Epidermal melanocyte (primary cell): ENCODE data around the gene TRAIP.
A peak's percentile ranks its signal among the peaks of the same experiment; 100 is the strongest.
"Not testable (repeated sequence)": the region's sequence is repeated elsewhere in the genome, so short reads cannot be mapped to it uniquely, and the experiment has no call there.

Experiments used
- DNase-seq: peaks from one replicate; pipeline ENCODE4 v3.0.0; 2011; ENCODE audit warnings: low spot score; ENCODE audit not compliant: insufficient read length

TRAIP gene, protein sequence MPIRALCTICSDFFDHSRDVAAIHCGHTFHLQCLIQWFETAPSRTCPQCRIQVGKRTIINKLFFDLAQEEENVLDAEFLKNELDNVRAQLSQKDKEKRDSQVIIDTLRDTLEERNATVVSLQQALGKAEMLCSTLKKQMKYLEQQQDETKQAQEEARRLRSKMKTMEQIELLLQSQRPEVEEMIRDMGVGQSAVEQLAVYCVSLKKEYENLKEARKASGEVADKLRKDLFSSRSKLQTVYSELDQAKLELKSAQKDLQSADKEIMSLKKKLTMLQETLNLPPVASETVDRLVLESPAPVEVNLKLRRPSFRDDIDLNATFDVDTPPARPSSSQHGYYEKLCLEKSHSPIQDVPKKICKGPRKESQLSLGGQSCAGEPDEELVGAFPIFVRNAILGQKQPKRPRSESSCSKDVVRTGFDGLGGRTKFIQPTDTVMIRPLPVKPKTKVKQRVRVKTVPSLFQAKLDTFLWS

DNA sequence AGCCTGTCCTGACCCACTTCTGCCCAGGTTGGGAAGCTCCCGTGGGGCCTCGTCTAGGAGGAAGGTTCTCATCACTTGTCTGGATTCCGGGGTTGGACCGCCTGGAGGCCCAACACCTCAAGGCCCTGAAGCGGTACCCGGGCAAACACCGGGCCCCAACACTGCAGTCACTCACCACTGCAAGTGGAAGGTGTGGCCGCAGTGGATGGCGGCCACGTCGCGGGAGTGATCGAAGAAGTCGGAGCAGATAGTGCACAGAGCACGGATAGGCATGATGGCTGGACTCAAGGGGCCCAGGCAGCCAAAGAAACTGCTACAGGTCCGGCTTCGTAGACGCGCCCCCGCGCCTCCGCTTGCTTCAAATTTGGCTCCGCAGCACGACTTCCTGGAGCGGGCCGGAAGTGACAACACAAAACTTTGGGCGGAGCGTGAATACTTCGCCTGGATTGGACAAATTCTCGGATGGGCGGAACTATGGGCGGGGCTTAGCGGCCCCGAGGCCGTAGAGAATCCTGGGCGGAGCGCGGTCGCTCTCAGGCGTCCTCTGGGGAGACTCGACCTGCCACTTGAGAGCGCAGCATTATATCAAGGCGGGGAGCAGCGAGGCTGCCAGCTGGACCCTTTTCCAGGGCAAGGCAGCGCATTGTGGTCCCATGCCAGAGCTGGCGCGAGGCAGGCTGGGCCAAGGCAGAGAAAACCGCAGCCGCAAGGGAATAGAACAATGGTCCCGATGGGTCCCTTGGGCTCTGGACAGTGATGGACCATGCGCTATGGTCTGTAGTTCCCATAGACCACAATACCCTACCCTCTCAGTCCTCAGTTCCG, at the start of gene TRAIP:
TRAIP (minus strand) TSS at position 384 of the 825 bp plus-strand sequence; CDS start at position 273, 111 bp downstream.
- DNase-seq: peak; percentile 99

DNA sequence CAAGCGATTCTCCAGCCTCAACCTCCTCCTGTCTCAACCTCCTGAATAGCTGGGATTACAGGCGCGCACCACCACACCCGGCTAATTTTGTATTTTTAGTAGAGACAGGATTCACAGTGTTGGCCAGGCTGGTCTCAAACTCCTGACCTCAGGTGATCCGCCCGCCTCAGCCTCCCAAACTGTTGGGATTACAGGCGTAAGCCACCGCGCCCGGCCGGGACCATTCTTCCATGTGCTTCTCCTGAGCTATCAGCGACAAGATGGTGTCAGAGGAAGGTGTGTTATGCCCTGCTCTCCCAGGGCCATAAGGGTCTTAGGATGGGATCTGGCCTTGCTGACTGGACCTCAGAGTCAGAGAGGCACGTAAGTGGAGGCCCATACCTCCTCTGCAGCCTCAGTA, 48.1 kb upstream of the TRAIP start:
- DNase-seq: not testable (repeated sequence)

DNA sequence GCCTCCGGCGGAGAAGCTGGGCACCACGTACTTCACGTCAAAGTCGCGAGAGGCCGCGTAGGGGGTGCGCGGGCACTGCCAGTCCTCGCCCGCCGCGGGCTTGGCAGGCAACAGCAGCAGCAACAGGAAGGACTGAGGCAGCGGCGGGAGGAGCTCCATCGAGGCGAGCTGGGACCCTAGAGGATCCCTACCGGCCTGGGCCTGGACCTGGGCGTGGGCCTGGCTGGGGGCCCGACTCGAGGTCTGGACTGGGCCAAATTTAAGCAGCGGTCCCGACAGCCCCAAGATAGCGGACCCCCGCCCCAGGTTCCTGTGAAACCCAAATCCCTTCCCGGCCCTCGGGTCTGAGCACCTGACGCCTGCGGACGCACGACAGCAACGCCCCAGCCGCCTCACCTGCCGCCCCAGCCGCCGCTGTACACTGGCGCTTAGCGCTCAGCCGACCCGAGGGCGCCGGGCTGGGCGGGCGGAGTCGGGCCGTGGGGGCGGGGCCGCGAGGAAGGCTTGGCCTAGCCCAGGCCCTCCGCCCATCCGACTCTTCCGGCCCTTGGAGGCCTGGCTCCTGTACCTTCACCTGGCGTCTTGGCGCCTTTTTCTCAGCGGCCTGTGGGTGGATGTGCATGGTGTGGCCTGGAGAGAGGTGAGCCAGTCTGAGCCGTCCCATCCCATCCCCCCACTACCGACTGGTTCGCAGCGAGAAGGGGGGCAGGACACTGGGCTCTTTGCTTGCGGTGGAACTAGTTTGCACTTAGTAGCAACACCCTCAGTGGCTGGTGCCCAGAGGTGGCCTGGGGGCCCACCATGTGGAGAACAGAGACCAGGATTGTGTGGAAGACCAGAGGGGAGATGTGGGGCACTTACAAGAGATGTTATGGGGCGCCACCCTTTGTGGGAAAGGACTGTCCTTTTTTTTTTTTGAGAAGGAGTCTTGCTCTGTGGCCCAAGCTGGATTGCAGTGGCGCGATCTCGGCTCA, 47.4 kb upstream of the TRAIP start, which contains the start of gene MST1R:
MST1R (minus strand) TSS at position 423 of the 974 bp plus-strand sequence; CDS start at position 159, 264 bp downstream.
- peak; percentile 63 for DNase-seq

DNA sequence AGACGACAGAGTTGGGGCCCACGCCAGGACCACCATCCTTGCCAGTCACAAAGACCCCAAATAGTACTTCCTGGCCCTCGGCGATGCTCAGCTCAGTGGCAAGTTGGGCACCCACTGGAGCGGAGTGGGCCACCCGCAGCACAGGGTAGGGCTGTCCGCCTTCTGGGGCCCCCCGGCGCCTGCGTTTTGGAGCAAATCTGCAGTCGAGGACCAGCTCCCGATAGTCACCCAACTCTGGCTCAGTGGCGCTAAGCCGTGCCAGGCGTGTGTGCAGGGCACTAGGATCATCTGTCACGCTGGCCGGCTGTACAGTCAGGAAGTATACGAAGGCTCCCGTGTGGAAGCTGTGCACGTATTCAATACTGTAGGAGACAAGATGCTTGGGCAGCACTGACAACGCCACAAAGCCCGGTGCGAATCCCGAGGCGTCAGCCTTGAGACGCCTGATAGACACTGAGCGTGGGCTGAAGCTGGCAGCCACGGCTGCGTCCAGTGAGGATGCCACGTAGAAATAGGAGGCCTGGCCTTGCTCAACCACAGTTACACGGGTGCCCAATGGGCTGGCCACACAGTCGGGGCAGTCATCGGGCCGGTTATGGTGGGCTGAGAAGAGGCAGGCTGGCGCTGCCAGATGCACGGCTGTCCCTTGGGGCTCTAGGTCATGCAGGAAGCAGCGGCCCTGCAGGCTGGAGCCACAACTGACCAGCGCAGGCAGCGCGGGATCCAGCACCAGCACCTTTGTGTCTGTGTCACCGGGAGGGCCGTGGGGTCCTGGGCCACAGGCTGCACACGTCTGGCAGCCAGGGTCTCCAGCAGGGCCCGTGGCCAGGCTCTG, 46.4 kb upstream of the TRAIP start:
- DNase-seq: peak; percentile 10

DNA sequence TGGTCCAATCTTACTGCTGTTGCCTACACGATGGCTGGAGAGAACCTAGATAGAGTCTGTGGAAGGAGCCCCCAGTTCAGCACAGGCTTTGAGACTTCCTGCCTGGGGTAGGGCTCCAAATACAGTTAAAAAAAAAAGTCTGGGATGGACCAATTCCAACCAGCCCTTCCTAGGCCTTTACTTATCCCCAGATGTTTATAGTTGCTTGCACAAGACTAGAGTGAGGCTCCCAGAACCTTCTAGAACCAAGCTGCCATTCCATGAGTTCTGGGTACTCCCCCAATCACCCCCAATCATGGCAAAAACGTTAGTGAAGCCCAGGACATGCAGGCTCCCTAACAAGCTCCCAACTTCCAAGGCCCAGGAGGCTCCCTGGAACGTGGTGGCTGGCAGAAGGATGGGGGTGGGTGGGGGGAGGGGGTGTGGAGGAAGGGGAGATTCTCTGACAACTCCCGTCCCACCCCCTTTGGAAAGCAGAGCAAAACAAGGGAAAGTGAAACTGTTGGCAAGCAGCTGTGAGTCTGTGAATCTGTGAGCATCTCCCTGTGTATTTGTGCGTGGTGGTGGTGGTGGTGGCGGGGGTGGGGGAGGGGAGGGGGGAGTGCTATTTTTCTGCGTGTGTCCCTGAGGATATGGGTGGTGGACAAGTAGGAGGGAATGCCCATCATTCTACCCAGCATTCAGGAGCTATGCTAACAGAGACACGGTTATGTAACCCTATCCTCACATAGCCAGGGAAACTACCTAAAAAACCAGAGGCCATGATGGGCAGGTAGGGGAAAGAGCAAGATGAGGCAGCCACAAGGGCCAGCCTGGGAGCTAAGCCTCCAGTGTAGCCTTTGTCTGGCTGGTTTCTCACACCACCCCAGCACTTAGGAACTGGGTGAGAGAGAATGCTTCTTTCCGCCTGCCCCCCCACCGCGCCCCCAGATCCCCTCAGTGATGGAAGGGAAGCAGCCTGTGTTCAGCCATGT, 45.3 kb upstream of the TRAIP start:
- peak; percentile 12 for DNase-seq

DNA sequence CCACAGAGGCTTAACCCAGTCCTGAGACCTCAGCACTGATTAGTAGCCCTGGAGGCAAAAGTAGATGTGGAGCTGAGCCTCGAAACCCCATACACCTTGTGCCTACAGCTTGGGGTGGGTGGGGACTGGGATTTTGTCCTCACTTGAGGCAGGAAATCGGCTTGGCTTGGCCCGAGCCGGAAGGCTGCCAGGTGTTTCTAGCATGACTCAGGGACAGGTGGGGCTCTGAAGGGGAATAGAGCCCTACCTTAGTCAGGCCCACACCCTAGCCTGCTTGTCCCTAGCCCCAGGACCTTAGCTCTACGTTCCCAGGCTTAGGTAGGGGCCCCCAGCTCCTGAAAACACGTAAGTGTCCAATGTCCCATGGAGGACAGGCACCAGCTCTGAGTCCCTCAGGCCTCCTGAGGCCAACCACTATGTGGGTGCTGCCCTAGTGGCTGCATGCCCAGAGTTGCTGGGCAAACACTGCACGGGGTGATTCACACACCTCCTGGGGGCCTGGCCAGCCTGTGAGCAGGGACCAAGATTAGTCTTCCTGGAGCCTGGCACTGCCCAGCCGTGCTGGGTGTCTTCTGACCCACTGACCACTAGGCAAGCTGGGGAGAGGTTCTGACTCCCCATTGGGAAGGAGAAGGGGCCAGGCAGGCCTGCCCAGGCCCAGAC, 44.3 kb upstream of the TRAIP start:
- peak; percentile 55 for DNase-seq

DNA sequence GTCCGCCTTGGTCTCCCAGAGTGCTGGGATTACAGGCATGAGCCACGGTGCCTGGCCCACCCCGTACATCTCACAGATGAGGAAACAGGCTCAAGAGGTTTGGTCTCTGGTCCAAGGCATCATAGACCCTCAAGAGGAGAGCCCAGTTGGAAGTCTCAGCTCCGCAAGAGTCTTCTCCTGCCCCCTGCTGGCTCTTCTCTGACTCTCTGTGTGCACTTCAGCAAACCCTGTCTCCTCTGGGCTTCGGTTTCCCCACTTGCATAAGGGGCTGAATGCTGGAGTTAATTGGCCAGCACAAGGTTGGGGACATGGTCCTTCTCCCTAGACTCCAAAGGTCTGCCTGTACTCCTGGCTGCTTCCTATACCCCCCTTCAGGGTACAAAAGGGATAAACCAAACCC, 43.5 kb upstream of the TRAIP start:
- no peak for DNase-seq

DNA sequence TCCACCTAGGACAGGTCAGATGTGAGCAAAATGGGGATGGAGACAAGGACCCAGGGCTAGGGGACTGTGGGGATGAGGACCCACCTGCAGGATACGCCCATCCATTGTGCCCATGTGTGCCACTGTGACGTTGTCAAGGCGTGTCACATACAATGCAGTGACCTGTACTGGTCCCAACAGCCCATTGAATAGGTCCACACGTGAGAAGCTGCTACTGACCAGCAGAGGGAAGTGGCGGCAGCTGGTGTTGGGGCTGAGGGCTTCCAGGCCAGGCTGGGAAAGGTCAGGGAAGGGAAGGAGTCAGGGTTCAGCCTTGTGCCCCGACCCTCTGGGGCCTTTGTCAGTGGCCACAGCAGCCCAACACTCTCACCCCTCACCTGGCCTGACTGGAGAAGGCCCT, 42.6 kb upstream of the TRAIP start:
- DNase-seq: no peak

DNA sequence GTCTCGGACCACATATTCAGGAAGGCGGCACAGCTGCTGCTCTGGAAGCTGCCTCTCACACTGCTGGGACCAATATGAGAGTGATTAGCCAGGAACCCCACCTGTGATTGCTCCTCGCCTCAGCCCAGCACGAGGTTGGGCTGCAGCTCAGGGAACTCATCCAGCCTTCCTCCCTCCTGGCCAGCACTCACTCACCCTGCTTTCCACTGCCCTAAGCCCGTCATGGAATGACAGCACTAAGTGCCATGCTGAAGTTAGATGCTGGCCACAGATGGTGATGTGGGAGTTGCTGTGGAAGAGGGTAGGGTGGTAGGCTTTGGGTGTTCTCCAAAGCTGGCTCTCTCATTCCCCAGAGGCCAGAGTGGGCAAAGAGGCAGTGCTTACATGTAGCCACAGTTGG, 40.0 kb upstream of the TRAIP start:
- no peak for DNase-seq

DNA sequence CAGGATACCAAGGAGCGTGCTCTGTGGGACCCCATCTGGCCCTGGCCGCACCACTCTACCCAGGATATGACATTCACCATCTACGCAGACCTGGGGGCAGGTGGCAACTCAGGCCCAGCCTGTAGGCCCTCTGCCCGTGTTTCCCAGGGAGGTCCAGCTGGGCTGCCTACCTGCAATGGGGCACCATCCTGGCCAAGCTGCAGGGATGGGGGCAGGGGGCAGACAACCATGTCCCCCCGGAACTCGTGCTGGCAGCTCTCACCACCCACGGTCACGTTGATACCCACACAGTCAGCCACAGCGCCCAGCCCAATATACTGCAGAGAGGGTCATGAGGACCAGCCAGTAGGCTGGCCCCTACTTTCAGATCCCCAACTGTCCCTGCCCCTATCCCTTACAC, 39.4 kb upstream of the TRAIP start:
- no peak for DNase-seq

DNA sequence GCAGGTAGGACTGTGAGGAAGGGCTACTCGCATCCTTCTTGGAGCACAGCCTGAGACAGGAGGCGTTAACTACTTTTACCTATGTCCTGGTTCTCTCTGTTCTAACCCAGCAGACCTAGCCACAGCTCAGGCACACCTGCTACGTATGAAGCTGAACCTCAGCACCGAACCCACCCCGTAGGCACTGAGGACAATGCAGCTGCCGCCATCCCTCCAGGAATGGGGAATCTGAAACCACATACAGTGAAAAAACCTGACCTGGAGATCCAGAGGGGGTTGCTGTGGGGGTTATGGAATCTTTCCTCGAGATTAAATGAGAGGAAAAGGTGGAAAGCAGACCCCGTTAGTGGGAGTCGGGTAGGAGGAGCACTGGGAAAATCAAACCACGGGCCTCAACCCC, 32.9 kb upstream of the TRAIP start:
- DNase-seq: no peak

DNA sequence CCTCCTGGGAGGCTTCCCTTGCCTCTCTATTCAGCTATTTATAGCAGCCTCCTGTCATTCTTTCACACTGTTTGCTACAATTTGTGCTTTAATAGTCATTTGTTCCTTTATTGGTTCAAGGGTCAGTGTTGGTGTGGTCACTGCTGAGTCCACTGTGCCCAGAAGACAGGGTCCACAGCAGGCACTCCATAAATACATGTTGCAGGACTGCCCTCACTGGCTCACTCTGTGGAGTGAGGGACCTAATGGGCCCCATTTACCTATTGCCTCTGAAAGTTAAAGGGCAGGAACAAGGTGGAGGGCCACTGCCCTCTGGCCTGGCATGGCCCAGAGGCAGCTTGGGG, 30.5 kb upstream of the TRAIP start:
- DNase-seq: no peak

DNA sequence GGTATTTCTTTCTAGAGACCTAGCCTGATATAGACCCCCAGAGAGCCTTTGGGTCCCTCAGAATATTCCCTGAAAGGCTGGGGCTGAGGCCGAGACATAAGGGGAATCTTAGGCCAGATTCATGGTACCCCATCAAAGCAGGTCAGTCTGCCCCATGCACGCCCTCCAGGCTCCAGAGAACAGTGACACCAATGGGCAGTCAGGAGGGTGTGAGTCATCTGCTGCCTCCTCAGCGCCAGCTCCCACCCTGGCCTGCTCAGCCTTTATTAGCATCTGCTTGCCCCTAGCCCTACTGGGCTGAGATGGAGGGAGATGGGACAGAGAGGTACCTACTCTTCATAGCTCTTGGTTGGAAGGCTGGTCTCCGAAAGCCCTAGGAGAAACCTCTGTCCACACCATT, 27.6 kb upstream of the TRAIP start:
- no peak for DNase-seq

DNA sequence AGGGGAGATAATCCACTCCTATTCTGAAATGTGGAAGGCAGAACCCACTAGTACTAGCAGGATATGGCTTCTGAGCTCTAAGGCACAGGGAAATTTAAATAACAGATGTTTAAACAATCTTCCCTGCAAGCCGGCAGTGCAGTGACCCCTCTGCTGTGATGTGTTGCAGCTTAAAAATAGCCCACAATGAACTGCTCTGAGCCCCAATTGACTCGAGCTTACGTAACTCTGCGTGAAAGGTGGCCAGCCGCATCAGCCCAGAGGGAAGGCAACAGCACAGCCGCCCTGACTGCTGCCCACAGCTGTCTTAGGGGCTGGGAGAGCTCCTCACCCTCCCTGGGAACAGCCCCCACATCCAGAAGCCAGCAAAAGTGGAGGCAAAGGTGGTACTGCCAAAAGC, 25.8 kb upstream of the TRAIP start:
- DNase-seq: no peak

DNA sequence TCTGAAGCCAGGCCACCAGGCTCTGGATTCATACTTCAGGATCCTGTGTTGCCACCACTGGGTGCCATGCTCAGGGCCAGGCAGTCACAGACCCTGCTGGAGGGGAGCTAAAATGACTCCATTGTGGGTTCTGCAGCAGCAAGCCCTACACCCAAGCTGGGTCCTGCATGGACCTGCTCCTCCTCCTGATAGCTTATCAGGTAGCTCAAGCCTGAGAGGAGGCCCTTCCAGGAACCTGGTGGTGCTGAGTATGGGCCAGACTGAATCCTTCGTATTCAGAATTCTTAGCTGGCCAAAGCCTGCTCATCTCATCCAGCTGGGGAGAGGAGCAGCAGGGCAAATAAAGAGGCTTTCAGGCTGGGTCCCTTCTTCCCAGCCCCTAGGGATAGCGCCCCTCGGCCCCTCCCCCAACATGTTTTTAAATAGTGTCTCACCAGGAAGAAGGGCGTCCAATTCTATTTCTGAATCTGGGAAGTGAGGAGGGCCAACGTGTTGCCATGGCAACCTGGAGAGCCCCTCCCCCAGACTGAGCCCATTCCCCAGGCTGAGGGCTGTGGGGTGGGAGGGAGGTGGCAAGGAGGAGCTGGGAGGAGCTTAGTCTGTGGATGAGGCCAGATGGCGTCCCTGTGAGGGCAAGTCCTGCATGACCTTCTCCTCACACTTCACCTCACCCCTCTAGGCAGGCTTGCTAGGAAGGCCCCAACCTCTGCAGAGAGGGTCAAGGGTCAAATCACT, 24.4 kb upstream of the TRAIP start:
- no peak for DNase-seq

DNA sequence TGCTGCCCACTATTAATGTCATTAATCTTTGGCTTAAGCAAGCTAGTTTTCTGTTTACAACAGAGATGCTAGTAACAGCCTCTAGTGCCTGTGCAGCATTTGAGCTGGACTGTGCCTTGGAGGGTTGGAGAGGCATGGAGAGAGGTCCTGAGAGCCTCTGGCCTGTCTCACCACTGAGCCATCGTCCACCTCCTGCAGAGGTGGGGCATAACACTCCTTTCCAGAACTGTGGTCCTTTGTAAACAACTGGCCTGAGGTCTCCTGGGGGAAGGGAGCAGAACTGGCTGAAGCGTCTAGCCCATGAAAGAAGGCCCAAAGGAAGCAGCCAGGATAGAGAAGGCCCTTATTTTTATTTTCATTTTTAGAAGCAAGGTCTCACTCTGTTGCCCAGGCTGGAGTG, 23.4 kb upstream of the TRAIP start:
- DNase-seq: no peak

DNA sequence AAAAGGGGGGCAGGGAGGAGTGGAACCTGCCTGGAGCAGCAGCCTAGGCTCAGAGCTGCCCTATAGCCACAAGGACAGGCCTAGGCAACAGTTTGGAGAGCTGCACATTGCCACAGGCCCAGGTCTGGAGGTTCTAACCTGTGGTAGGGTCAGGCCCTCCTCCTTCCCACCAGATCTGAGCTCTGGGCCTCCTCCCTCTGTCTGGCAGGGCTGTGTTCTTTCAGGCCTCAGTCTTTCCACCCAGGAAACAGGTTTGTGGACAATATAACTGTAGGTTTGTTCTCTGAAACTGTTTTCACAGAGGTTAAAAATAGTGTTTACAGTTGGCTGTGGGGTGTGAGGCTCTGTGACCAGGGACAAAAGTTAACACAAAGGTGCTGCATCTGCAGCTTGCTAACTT, 22.3 kb upstream of the TRAIP start:
- no peak for DNase-seq

DNA sequence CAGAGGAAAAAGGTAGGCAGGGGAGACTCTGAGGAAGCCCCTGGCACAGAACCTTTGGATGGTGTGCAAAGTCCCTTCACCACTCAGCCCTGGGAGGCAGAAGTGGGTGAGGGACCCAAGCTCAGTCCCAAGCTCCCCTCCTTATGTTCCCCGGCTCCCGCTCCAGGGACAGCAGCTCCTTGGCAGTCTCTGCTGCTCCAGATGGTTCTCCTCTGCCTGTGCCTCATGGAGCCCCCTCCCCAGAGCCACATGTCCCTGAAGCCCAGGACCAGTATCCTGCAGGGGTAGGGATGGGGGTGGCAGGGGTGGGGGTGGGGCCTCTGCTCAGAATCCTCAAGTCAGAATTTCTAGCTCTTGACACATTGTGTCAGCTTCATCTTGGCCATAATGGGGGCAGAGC, 21.4 kb upstream of the TRAIP start:
- DNase-seq: no peak
